T-helper 22 cell (primary cell): ENCODE results near the gene NUDT14.

Experiments
- DNase-seq: peaks from one replicate; pipeline ENCODE4 v3.0.0-alpha.2; 2020; ENCODE audit warnings: low read depth

The NUDT14 gene

DNA sequence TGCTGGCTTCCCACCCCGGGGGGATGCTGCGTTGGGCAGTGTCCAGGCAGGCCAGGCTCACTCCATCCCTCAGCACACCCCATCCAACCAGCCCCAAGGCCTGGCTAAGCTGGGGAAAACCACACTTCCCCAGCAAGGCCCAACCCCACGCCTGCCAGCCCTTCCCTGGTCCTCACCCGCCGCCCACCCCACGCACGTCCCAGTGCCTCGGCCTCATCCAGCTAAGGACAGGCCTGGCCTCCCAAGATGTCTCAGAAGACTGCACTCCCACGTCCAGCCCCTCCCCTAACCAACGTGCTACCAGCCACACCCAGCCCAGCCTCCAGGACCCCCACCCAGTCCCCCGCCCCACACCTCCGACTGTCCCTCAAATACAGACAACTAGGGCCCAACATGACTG lies 22.3 kb downstream of the NUDT14 start:
- no peak for DNase-seq

DNA sequence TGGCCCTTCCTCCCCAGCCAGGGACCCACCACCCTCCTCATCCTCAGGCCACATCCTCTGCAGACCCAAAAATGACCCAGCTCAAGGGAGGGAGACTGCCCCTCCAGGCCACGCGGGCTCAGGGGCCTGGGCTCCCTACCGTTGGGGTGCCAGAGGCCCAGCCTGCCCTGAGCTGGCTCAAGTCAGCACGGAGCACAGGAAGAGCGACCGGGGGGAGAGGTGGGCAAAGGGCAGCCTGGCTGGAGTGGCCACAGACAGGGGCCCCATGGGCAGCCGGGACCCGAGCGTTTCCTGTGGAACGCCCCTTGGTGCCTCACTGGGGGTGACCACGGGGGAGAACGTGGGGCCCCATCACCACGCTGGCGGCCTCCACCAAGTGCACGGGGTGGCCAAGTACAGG lies 23.2 kb downstream of the NUDT14 start:
- DNase-seq, result no peak

GRCh38 chr14:105156414-105157375 lies 24.4 kb downstream of the NUDT14 start:
- no peak for DNase-seq

DNA sequence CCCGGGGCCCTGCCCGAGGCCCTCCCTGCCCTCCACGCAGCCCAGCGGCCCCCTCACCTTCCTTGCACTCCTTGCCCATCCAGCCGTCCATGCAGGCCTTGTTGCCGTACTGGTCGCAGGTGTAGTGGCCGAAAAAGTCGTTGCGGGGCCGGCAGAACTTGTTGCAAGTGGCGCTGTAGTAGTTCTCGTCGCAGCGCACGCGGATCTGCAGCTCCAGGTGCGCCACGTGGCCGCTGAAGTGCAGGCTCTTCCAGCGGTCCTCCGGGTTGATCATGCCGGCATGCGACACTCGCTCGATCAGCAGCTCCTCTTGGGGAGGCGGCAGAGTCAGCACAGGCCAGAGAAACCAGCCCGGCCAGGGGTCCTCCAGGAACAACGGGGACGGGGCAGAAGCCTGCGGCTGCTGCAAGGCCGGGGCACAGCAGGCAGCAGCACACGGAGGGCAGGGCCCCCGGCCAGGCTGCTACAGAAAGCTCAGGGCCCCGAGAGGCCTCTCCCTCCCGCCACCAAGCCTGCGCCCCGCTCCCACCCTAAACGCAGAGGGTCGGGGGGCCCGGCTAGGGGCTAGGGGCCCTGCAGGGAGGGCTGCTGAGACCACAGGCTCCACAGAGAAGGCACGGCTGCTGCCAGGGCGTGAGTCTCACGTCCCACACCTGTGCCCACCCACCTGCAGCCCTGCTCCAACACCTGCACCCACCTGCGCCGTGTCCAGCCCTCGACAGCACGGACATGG lies 25.3 kb downstream of the NUDT14 start:
- no peak for DNase-seq

DNA sequence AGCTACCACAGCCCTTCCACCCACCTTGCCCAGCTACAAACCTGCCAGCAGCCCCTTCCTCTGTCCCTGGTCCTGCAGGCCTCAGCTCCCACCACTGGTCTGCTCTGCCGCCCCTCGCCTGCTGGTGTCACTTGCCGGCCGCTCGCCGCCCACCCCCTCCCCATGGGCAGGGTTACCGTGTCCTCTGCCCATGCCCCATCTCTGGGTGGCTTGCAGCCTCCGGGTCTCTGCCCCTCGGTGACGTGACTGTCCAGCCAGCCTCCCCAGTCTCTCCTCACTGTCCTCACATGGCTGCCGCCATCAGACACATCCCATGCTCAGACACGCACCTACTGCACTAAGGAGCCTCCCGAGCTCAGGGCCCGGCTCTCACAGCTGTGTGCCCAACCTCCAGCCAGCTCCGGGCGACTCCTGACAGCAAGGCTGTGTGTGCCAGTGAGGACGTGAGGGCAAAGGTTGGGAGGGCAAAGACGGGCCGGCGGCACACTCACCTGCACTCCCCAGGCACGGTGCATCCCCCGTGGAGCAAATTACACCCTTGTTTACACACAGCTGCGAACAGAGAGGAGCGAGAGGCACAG lies 26.0 kb downstream of the NUDT14 start:
- DNase-seq, result no peak

DNA sequence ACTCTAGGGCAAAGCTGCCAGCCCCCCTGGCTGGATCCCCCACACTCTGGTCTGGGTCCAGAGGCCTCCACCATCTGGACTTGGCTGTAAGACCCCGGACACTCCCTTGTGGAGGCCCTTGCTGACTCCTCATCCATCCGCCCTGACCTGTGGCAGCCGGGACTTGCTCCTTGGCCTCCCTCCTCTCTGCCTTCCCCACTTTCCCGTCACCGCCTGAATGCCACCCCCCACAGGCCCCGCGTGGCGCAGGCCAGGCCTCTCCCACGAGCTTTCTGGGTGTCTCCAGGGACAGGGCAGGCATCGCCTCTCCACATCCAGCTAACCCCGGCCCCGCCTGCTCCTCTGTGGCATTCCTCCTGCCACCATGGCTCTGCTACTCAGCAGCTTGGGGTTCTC lies 26.6 kb downstream of the NUDT14 start:
- DNase-seq, result no peak

- DNase-seq, result no peak
Observed at GRCh38 chr14:105153739-105154475, 27.2 kb downstream of the NUDT14 start.

DNA sequence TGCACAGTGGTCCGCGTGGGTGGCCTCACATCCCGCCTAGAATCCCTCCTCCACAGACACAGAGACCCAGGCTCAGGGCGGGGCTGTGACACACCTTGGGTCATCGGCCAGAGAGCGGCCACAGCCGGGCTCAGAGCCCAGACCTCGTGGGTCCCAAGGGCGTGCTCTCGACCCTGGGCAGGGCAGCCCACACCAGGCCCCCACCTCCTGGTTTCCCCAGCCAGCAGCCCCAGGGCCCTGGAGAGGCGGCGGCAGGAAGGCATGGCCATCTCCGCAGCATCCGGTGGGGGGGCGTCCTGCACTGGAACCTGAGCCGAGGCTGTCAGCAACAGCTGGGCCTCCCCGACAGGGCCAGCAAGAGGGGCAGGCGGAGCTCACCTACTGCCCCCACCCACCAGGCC lies 27.8 kb downstream of the NUDT14 start:
- DNase-seq, result no peak

GRCh38 chr14:105152794-105153241 lies 28.3 kb downstream of the NUDT14 start:
- DNase-seq, result no peak

- DNase-seq, result no peak
Observed at GRCh38 chr14:105151838-105152793, 29.0 kb downstream of the NUDT14 start.

DNA sequence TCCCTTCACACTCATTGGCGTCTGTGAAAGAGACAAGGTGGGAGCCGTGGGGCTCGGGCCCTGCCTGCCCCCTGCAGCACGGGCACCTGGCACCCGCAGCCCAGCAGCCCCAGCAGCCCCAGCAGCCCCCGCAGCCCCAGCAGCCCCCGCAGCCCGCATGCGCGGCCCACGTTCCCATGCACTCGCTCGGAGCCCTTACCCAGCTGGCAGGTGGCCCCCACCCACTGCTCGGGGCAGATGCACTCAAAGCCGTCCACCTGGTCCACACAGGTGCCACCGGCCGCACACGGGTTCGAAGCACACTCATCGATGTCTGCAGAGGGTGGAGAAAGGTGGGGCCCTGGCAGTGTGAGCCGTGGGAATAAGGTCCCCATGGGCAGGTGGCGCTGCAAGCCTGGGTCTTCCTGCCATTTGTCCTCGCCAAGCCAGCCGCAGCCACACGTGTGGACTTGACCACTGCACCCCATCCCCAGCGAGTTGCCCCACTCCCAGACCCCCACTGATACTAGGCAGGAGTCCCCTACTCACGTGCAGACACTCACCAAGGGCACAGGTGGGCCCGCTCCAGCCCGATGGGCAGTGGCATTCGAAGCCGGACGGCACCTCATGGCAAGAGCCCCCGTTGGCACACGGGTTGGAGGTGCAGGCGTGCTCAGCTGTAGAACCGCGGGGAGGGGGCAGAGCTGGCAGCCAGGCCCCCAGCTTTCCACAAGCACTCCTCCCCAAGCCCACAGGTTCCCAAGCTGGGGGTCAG lies 29.9 kb downstream of the NUDT14 start:
- DNase-seq, result no peak

DNA sequence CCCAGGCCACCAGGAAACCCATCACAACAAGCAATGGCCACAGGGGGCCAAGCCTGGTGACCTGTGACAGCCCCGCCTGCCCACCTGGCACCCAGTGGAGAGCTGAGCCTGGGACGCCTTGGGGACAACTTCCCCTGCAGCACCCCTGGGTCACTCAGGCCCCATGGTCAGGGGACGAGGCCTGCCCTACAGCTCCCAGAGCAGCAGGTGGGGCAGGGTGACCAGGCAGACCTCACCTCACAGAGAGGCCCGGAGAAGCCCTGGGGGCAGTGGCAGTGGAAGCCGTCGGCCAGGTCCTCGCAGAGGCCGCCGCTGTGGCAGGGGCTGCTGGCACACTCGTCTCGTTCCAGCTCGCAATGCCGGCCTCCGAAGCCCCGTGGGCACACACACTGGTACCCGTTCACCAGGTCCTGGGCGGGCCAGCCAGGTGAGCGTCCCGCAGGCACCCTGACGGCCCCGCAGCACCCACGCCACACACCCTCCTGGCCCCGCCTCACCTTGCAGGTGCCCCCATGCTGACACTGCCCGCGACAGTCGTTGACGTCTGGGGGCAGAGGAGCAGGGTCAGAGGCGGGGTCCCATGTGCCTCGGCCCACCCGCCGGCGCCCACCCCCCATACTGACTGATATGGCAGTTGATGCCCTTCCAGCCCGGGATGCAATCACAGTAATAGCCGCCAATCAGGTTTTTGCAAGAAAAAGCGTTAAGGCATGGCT lies 30.6 kb downstream of the NUDT14 start:
- DNase-seq, result no peak

GRCh38 chr14:105150026-105150367 lies 31.1 kb downstream of the NUDT14 start:
- DNase-seq, result no peak

DNA sequence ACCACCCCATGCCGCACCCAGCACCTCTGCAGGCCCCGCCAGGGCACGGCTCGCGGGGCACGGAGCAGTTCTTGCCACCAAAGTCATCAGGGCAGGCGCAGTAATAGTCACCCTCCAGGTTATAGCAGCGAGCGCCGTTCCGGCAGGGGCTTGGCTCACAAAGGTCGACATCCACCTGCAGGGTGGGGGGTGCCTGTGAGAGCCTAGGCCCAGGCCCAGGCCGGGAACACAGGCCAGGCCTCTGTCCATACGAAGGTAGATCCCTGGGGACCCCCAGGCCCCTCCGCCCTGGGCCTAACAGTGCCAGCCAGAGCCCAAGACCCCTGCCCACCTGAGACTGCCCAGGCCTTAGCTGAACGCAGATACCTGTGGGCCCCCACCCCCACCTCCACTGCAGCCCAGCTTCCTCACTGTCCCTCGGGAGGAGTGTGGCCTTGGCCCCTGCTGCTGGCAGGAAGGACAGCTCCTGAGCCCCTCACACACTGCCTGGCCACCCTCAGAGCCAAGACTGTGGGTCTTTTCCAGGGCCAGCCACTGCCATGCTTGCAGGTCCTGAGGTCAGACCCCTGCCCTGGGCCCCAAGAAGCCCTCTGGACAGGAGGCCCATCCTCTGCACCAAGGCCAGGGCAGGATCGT lies 31.8 kb downstream of the NUDT14 start:
- DNase-seq, result no peak

- no peak for DNase-seq
Observed at GRCh38 chr14:105148604-105149145, 32.4 kb downstream of the NUDT14 start.

GRCh38 chr14:105147671-105148603 lies 33.2 kb downstream of the NUDT14 start:
- DNase-seq, result no peak

DNA sequence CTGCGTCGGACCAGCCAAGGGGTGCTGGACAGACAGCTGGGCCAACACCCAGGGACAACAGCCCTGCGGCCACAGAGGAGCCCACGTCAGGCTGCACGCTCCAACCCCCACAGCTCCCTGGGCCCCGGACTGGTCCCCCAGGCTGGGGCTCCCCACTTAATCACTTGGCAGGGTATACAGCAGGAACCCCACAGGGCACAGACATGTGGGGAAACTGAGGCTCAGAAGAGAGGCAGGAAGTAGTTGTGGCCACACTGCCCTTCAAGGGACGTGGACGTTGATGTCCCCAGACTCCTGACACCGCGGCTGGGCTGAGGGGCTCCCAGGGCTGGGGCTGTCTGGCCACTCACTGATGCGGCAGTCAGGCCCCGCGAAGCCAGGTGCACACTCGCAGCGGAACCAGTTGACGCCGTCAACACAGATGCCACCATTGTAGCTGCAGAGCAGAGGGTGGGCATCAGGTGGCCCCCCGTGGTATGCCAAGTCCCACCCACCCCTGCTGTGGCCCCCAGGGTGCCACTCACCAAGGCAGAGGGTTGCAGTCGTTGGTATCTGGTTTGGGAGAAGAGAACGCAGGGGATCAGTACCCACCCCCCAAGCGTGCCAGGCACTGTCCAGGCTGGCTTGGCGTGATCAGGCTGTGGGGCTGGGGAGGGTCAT lies 34.0 kb downstream of the NUDT14 start:
- DNase-seq, result no peak
